Left kidney (tissue), 2 donors: Measurements from ENCODE around the gene PSMB8. TPM values are rescaled to one million over a fixed set of nuclear protein-coding genes. Genes with fewer than 3 reads are reported as not detected.
"Not testable (repeated sequence)": the region's sequence is repeated elsewhere in the genome, so short reads cannot be mapped to it uniquely, and the experiment has no call there.

Source experiments
- DNase-seq: peaks from one replicate; pipeline ENCODE4 v3.0.0-alpha.2; 2013
- polyA plus RNA-seq: library from polyadenylated mRNA; unstranded; fragments of 120-200 nt; gene quantifications from one replicate; pipeline ENCODE4 v1.2.1, GENCODE V29; 2013; ENCODE audit not compliant: insufficient read length

PSMB8 gene
- polyA plus RNA-seq, 1 donor = 18.8 TPM

DNA sequence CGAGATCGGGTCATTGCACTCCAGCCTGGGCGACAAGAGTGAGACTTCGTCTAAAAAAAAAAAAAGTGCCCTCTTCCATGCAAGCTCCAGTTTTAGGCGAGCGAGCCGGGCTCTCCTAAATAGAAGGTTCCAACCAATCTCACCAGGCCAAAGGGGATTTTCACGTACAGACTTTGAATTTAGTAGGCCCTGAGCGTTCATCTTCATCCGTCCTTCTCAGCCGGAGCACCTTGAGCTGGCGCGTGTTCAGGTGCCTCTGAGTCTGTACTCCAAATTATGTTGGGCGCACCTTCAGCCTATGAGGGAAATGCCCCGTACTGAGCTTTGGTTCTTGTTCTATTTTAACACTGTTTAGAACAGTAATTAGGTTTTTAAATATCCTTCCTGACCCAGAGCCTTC is 4.5 kb downstream of the PSMB8 start:
- no peak for DNase-seq

- DNase-seq = peak; percentile 93
Observed at GRCh38 chr6:32838114-32838958, 5.5 kb downstream of the PSMB8 start, which contains the start of gene TAP2. TSS of gene TAP2 (minus strand) at chr6:32838739. CDS start at chr6:32838233, 506 bp downstream.

- DNase-seq = no peak
Observed at GRCh38 chr6:32837651-32838113, 6.2 kb downstream of the PSMB8 start.

GRCh38 chr6:32836873-32837272 is 7.0 kb downstream of the PSMB8 start:
- DNase-seq = no peak

DNA sequence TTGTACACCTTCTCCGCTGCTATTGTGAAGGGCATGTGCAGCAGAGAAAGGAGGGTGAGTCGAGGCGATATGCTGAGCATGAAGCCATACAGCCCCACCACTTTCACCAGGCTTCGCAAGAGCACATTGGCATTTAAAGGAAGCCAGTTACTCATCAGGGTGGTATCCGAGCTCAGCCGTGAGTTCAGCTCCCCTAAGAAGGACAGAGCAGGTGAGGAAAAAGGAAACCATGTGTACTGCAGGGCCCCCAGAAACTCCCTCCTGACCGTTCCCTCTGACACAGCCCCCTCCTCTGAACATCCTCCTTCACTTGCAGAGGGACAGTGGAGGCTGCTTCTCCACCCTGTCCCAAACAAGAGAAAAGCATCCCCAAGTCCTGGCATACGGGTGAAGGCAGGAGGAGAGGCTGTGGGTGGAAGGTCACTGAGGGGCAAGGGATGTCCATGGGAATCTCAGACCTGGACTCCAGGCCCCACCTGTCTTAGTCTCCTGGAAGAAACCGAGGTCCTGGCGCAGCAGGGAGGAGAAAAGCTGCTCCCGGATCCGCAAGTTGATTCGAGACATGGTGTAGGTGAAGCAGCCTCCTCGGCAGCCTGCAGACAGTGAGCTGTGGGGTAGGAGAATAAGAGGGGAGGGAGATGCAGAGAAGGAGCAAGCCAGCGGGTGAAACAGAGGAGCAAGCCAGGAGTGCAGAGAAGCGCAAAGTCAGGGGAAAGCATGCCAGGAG is 8.5 kb downstream of the PSMB8 start:
- DNase-seq = no peak

DNA sequence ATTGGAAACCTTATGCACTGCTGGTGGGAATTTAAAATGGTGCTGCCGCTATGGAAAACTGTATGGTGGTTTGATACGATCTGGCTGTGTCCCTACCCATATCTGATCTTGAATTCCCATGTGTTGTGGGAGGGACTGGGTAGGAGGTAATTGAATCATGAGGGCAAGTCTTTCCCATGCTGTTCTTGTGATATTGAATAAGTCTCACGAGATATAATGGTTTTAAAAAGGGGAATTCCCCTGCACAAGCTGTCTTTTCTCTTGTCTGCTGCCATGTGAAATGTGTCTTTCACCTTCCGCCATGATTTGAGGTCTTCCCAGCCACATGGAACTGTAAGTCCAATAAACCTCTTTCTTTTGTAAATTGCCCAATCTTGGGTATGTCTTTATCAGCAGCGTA is 10.2 kb downstream of the PSMB8 start:
- no peak for DNase-seq

DNA sequence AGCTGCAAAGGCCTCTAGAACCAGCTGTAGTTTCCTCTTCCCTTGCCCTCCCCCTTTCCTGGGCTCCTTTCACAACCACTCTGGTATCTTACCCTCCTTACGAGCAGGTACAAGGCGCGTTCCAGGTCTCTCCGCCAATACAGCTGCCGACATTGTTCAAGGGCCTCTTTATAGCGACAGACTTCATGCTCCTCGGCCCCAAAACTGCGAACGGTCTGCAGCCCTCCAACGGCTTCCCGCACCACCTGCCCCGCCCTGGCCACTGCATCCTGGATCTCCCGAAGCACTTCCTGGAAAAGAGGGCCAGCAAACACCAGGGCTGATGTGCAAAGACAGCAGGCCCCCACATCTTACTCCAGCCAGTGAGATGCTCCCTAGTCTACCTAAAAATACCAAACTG is 11.3 kb downstream of the PSMB8 start:
- DNase-seq = no peak

- DNase-seq = no peak
Observed at GRCh38 chr6:32830936-32831335, 12.9 kb downstream of the PSMB8 start.

DNA sequence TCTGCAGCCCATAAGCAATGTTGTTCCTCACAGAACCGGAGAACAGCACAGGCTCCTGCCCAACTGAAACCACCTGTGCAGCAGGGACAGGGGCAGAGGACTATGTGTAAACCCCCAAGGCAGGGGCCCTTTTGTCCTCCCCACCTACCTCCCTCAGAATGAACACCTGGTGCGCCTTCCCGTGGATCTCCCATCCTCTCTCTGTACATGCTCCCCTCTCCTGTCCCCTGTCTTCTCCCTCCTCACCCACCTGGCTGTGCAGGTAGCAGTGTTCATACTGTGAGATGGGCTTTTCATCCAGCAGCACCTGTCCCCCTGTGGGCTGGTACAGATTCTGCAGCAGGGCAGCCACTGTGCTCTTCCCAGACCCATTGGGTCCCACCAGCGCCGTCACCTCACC is 13.8 kb downstream of the PSMB8 start:
- DNase-seq = no peak

DNA sequence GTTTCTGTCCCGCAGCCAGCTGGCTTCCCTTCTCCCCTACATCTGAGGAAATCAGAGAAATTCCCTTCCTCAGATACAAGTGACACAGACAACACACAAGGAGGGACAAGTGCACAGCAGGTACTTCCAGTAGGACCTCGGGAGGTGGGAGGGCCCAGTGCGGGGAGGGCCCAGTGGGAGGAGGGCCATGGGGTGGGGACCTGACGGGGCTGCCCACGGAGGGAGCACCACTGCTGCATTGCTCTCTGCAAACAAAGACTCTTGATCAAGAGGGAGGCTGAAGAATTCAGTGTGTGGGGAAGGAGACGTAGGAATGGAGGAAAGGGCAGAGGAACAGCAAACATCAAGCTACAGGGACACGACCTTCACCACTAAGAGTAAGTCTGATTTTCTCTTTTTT is 14.4 kb downstream of the PSMB8 start:
- DNase-seq = no peak

DNA sequence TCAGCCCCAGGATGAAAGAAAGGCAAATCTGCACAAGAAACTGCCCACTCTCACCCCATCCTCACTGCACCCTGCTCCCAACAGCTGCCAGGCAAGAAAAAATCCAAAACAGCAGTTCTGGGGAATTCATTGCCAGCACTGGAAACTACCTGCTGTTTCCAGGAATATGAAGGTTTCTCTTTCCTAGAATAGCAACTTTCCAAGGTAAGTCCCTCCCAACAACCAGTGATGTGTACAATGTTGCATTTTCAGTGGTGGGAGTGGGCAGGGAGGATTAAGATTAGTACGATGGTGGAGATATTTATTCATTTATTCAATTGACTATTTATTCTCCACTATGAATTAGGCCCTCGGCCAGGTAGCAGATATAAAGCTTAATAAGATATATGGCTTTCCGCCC is 16.8 kb downstream of the PSMB8 start:
- no peak for DNase-seq

DNA sequence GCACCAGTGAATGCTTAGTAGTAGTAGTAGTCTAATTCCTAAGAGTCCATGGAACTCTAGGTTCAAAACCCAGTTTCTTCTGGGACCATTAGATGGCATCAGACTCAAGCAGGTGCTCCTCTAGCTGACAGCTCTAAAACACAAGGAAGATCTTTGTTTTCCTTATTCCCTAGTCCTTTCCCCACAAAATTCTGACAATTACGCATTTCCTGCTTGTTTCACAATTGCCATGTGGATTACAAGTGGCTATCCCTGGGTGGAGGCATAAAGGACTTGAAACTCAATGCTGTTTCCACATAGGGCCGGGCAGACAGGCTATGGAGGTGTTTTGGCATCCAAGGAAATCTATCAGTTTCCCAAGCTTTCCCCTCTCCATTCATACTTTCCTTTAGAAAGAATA is 17.9 kb downstream of the PSMB8 start:
- DNase-seq = peak; percentile 18

DNA sequence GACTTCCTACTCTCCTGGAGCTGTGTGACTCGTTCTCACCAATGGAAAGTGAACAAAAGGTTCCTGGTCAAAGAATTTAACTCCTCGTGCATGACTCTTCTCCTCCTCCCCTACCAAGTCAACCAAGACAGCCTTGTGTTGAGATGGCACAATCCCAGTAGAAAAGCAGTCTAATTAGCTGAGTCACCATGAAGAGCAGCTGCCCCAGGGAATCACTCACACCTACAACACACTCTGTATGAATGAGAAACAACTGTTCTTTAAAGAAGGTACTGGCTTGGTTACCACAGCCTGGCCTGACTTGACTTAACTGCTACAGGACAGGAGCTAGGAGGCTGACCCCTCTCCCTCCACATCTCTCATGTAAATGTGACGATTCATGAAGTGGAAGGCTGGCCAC is 24.1 kb downstream of the PSMB8 start:
- no peak for DNase-seq

DNA sequence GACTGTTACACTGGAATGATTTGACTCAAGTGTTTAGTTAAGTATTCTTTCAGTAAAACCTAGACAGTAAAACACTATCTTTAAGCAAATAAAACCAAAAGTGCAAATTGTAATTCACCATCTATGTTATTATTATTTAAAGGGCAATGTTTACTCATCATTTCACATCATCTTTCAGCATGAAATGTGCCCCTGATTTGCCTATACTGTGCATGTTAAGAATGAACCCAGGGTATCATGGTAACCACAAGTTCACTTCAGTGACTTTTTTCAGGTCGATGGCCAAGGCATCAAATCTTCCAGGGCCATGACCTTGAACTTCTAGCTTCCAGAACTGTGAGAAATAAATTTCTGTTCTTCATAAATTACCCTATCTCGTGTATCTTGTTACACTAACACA is 25.0 kb downstream of the PSMB8 start:
- no peak for DNase-seq

GRCh38 chr6:32816746-32817204 is 27.1 kb downstream of the PSMB8 start, which contains the start of gene HLA-DOB:
TSS of gene HLA-DOB (minus strand) at chr6:32817002. CDS start at chr6:32816951, 51 bp downstream.
- no peak for DNase-seq

- DNase-seq = no peak
Observed at GRCh38 chr6:32815996-32816395, 27.9 kb downstream of the PSMB8 start.

- no peak for DNase-seq
Observed at GRCh38 chr6:32815115-32815514, 28.7 kb downstream of the PSMB8 start.

- DNase-seq = no peak
Observed at GRCh38 chr6:32814145-32814544, 29.7 kb downstream of the PSMB8 start.

DNA sequence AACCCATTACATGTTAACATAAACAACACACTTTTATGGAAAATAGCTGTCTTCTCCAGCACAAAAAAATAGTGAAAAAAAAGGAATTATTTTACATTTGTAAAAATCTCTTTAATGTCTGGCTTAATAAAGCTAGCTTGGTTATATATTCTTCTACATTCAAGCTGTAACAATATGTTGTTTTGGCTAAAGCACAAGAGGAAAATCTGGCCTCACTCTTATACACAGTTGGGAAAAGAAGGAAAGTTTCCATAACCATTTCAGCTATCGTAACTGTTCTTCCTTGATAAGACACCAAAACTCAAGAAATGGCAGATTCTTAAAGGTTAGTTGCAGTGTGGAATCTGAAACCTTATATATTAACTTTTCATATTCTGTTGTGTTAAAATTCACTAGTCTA is 34.7 kb downstream of the PSMB8 start:
- DNase-seq = no peak

- DNase-seq = no peak
Observed at GRCh38 chr6:32807020-32807580, 36.7 kb downstream of the PSMB8 start.

DNA sequence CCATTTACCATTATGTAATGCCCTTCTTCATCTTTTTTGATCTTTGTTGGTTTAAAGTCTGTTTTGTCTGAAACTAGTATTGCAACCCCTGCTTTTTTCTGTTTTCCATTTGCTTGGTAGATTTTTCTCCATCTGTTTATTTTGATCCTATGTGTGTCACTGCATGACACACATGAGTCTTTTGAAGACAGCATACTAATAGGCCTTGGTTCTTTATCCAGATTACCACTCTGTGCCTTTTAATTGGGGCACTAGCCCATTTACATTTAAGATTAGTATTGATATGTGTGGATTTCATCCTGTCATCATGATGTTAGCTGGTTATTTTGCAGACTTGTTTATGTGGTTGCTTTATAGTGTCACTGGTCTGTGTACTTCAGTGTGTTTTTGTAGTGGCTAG is 38.4 kb downstream of the PSMB8 start:
- DNase-seq = not testable (repeated sequence)

GRCh38 chr6:32803416-32803815 is 40.4 kb downstream of the PSMB8 start:
- no peak for DNase-seq

DNA sequence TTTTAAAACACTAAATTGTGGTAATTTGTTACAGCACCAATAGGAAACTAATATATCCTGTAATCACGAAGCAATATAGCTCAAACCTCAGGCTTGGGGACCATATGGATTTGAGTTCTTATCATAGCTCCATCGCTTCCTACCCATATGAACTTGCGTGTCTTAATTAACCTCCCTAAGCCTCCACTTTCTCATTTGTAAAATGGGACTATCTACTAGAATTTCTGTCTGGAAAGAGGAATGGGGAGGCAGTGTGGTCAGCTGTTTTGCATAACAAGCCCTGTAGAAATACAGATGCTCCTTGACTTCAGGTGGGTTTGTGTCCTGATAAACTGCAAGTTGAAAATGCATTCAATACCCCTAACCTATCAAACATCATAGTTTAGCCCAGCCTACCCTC is 44.1 kb downstream of the PSMB8 start:
- no peak for DNase-seq
